Activated CD4-positive, alpha-beta T cell treated with anti-CD3 and anti-CD28 coated beads, Interleukin-2, amount 50 U/mL, for 24 hours (primary cell): ENCODE results near the gene SARDH.

Source experiments
- DNase-seq, 2 donors: peaks; one replicate each; pipeline ENCODE4 v3.0.0-alpha.2; 2020; ENCODE audit warnings: low read depth in 1 of 2, low spot score in 1 of 2

Gene SARDH

GRCh38 chr9:133653638-133654037 lies 84.5 kb downstream of the SARDH start:
- no peak for DNase-seq

- no peak for DNase-seq
Measured at GRCh38 chr9:133650026-133650425, 88.1 kb downstream of the SARDH start.

GRCh38 chr9:133649194-133649593 lies 89.0 kb downstream of the SARDH start:
- no peak for DNase-seq

- no peak for DNase-seq
Measured at GRCh38 chr9:133647765-133648469, 90.2 kb downstream of the SARDH start.

GRCh38 chr9:133647148-133647547 lies 91.0 kb downstream of the SARDH start:
- no peak for DNase-seq

GRCh38 chr9:133645021-133645765 lies 93.0 kb downstream of the SARDH start:
- no peak for DNase-seq

GRCh38 chr9:133643978-133644760 lies 94.0 kb downstream of the SARDH start:
- no peak for DNase-seq

- no peak for DNase-seq
Measured at GRCh38 chr9:133643362-133643755, 94.8 kb downstream of the SARDH start.

- DNase-seq, result no peak
Measured at GRCh38 chr9:133642708-133643361, 95.3 kb downstream of the SARDH start.

GRCh38 chr9:133641861-133642595 lies 96.1 kb downstream of the SARDH start:
- no peak for DNase-seq

- DNase-seq, result no peak
Measured at GRCh38 chr9:133641396-133641655, 96.8 kb downstream of the SARDH start.

- no peak for DNase-seq
Measured at GRCh38 chr9:133640580-133641395, 97.4 kb downstream of the SARDH start.

GRCh38 chr9:133640160-133640559 lies 98.0 kb downstream of the SARDH start:
- no peak for DNase-seq

GRCh38 chr9:133639613-133640012 lies 98.5 kb downstream of the SARDH start:
- no peak for DNase-seq

GRCh38 chr9:133638711-133639110 lies 99.4 kb downstream of the SARDH start:
- no peak for DNase-seq

GRCh38 chr9:133638076-133638475 lies 100.1 kb downstream of the SARDH start:
- DNase-seq, result no peak

- DNase-seq, result no peak
Measured at GRCh38 chr9:133637451-133638055, 100.6 kb downstream of the SARDH start.

GRCh38 chr9:133636902-133637301 lies 101.2 kb downstream of the SARDH start:
- no peak for DNase-seq
